H9 (cell line): ENCODE data around the gene MED28. TPM values are rescaled to one million over a fixed set of nuclear protein-coding genes. Genes with fewer than 3 reads are reported as not detected.

ENCODE experiments used
- DNase-seq: peaks from one replicate; pipeline ENCODE4 v3.0.0-alpha.2; 2017
- H2AFZ ChIP-seq: one replicate; pipeline ENCODE4 v1.6.1; 2013; ENCODE audit warnings: mild to moderate bottlenecking, low read length, control low read depth, moderate library complexity
- H2AK5ac ChIP-seq: 2 replicates; pipeline ENCODE4 v1.6.1; 2013; ENCODE audit warnings: low read length, control low read depth, mixed read lengths; ENCODE audit not compliant: insufficient read length
- H2BK120ac ChIP-seq: one replicate; pipeline ENCODE4 v1.6.1; 2013; ENCODE audit warnings: low read depth, mild to moderate bottlenecking, low read length, control low read depth, inconsistent platforms; ENCODE audit not compliant: poor library complexity, severe bottlenecking
- H2BK12ac ChIP-seq: 2 replicates; pipeline ENCODE4 v1.6.1; 2013; ENCODE audit warnings: low read length, control low read depth, mixed read lengths, low read depth; ENCODE audit not compliant: insufficient read length
- H2BK15ac ChIP-seq: 2 replicates; pipeline ENCODE4 v1.6.1; 2013; ENCODE audit warnings: low read depth, low read length, control low read depth
- H2BK20ac ChIP-seq: one replicate; pipeline ENCODE4 v1.6.1; 2013; ENCODE audit warnings: low read depth, mild to moderate bottlenecking, low read length, control low read depth, inconsistent platforms; ENCODE audit not compliant: poor library complexity, severe bottlenecking
- H2BK5ac ChIP-seq: 2 replicates; pipeline ENCODE4 v1.6.1; 2013; ENCODE audit warnings: low read length, control low read depth, mixed read lengths; ENCODE audit not compliant: insufficient read length
- H3K14ac ChIP-seq: 2 replicates; pipeline ENCODE4 v1.6.1; 2013; ENCODE audit warnings: low read length, control low read depth; ENCODE audit not compliant: insufficient read depth
- H3K18ac ChIP-seq: 2 replicates; pipeline ENCODE4 v1.6.1; 2013; ENCODE audit warnings: low read depth, mild to moderate bottlenecking, mixed read lengths, low read length, control low read depth; ENCODE audit not compliant: insufficient read length
- H3K23ac ChIP-seq: 2 replicates; pipeline ENCODE4 v1.6.1; 2013; ENCODE audit warnings: low read length, control low read depth, mixed read lengths, low read depth; ENCODE audit not compliant: insufficient read length
- H3K23me2 ChIP-seq: 2 replicates; pipeline ENCODE4 v1.6.1; 2013; ENCODE audit warnings: low read depth, mild to moderate bottlenecking, mixed read lengths, low read length, control low read depth; ENCODE audit not compliant: insufficient read length, poor library complexity, severe bottlenecking
- H3K27ac ChIP-seq: 2 replicates; pipeline ENCODE4 v1.5.1; 2013; ENCODE audit warnings: low read length, control low read depth, mixed read lengths, low read depth; ENCODE audit not compliant: insufficient read length
- H3K27me3 ChIP-seq: 2 replicates; pipeline ENCODE4 v1.6.1; 2013; ENCODE audit warnings: low read length, control low read depth, inconsistent platforms; ENCODE audit not compliant: insufficient read depth
- H3K4ac ChIP-seq: 2 replicates; pipeline ENCODE4 v1.6.1; 2013; ENCODE audit warnings: low read depth, mild to moderate bottlenecking, control low read depth, inconsistent platforms, low read length, moderate library complexity
- H3K4me1 ChIP-seq: 2 replicates; pipeline ENCODE4 v1.6.1; 2013; ENCODE audit warnings: low read length, control low read depth, inconsistent platforms; ENCODE audit not compliant: insufficient read depth
- H3K4me2 ChIP-seq: 2 replicates; pipeline ENCODE4 v1.6.1; 2013; ENCODE audit warnings: low read length, control low read depth, mixed read lengths; ENCODE audit not compliant: insufficient read length, insufficient read depth
- H3K56ac ChIP-seq: 2 replicates; pipeline ENCODE4 v1.6.1; 2013; ENCODE audit warnings: low read depth, mild to moderate bottlenecking, mixed read lengths, low read length, control low read depth; ENCODE audit not compliant: insufficient read length
- H3K79me1 ChIP-seq: 2 replicates; pipeline ENCODE4 v1.6.1; 2013; ENCODE audit warnings: low read depth, mild to moderate bottlenecking, moderate library complexity, low read length, control low read depth, inconsistent platforms; ENCODE audit not compliant: insufficient read depth, poor library complexity, severe bottlenecking
- H3K79me2 ChIP-seq: 2 replicates; pipeline ENCODE4 v1.6.1; 2013; ENCODE audit warnings: low read length, control low read depth, inconsistent platforms; ENCODE audit not compliant: insufficient read depth
- H3K9ac ChIP-seq: 2 replicates; pipeline ENCODE4 v1.6.1; 2013; ENCODE audit warnings: low read length, control low read depth, mixed read lengths; ENCODE audit not compliant: insufficient read length; ENCODE audit errors: extremely low read depth
- H3K9me3 ChIP-seq: one replicate; pipeline ENCODE4 v1.6.1; 2013; ENCODE audit warnings: low read depth, low read length, inconsistent platforms; ENCODE audit not compliant: control insufficient read depth
- H3T11ph ChIP-seq: one replicate; pipeline ENCODE4 v1.6.1; 2013; ENCODE audit warnings: mild to moderate bottlenecking, low read length, control low read depth, inconsistent platforms
- H4K20me1 ChIP-seq: one replicate; pipeline ENCODE4 v1.6.1; 2013; ENCODE audit not compliant: control insufficient read depth, insufficient read length, insufficient read depth
- H4K5ac ChIP-seq: 2 replicates; pipeline ENCODE4 v1.6.1; 2013; ENCODE audit warnings: low read depth, mild to moderate bottlenecking, mixed read lengths, low read length, control low read depth; ENCODE audit not compliant: insufficient read length
- H4K8ac ChIP-seq: replicated peaks from 2 replicates; pipeline ENCODE4 v1.6.1; 2013; ENCODE audit warnings: low read length, control low read depth, mixed read lengths, low read depth; ENCODE audit not compliant: insufficient read length
- H4K91ac ChIP-seq: 2 replicates; pipeline ENCODE4 v1.6.1; 2013; ENCODE audit warnings: low read depth, mild to moderate bottlenecking, moderate library complexity, mixed read lengths, low read length, control low read depth; ENCODE audit not compliant: insufficient read length
- H3K27ac Mint-ChIP-seq, 3 experiments: 2 replicates in 2 of 3; 3 replicates in 1 of 3; pipeline ENCODE4 v1.8.0; 2020 to 2021; ENCODE audit warnings: mixed read lengths in 3 of 3, mild to moderate bottlenecking in 1 of 3, moderate library complexity in 1 of 3
- H3K27me3 Mint-ChIP-seq: 2 replicates; pipeline ENCODE4 v1.8.0; 2021; ENCODE audit warnings: low read depth, mild to moderate bottlenecking, moderate library complexity, mixed read lengths
- H3K36me3 Mint-ChIP-seq, 3 experiments: 2 replicates in 2 of 3; 3 replicates in 1 of 3; pipeline ENCODE4 v1.8.0; 2020 to 2021; ENCODE audit warnings: low read depth in 3 of 3, mixed read lengths in 3 of 3; ENCODE audit not compliant: insufficient read depth in 1 of 3
- H3K4me1 Mint-ChIP-seq, 2 experiments: 2 replicates each; pipeline ENCODE4 v1.8.0; 2020; ENCODE audit warnings: mixed read lengths in 2 of 2
- H3K4me3 Mint-ChIP-seq, 2 experiments: 2 replicates in 1 of 2; 3 replicates in 1 of 2; pipeline ENCODE4 v1.8.0; 2020 to 2021; ENCODE audit warnings: mild to moderate bottlenecking in 2 of 2, mixed read lengths in 2 of 2, moderate library complexity in 1 of 2
- H3K9me3 Mint-ChIP-seq, 2 experiments: 2 replicates in 1 of 2; 3 replicates in 1 of 2; pipeline ENCODE4 v1.8.0; 2020; ENCODE audit warnings: mild to moderate bottlenecking in 2 of 2, mixed read lengths in 2 of 2, moderate library complexity in 1 of 2
- total RNA-seq: library from RNA; stranded (reverse); gene quantifications from 2 replicates; pipeline ENCODE4 v1.2.1, GENCODE V29; 2021
- TF ChIP-seq, protein P1 (sequence below): fragments of 200-600 bp; sonication (generic); conservative IDR thresholded peaks from 3 replicates; pipeline ENCODE4 v1.8.0; 2021; ENCODE audit warnings: antibody characterized with exemption, mild to moderate bottlenecking

The MED28 gene
- total RNA-seq, 1 experiment from 2014 or later: 90.4 TPM

- no peak overlapping the region for H3T11ph ChIP-seq
- no peak overlapping the region for H3K56ac ChIP-seq
- no peak overlapping the region for H2AFZ ChIP-seq
- TF ChIP-seq, protein P1, sequence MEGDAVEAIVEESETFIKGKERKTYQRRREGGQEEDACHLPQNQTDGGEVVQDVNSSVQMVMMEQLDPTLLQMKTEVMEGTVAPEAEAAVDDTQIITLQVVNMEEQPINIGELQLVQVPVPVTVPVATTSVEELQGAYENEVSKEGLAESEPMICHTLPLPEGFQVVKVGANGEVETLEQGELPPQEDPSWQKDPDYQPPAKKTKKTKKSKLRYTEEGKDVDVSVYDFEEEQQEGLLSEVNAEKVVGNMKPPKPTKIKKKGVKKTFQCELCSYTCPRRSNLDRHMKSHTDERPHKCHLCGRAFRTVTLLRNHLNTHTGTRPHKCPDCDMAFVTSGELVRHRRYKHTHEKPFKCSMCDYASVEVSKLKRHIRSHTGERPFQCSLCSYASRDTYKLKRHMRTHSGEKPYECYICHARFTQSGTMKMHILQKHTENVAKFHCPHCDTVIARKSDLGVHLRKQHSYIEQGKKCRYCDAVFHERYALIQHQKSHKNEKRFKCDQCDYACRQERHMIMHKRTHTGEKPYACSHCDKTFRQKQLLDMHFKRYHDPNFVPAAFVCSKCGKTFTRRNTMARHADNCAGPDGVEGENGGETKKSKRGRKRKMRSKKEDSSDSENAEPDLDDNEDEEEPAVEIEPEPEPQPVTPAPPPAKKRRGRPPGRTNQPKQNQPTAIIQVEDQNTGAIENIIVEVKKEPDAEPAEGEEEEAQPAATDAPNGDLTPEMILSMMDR: no peak
- no peak overlapping the region for H3K9ac ChIP-seq
- no peak overlapping the region for H2BK120ac ChIP-seq
- no peaks in the 10 kb centered on the region; a peak in 1 of 7 replicates for H3K36me3 Mint-ChIP-seq
- no peaks in the 10 kb centered on the region for H4K20me1 ChIP-seq
- H3K79me2 ChIP-seq: no peaks in the 10 kb centered on the region
- no peaks in the 10 kb centered on the region for H3K79me1 ChIP-seq
- H2BK20ac ChIP-seq: no peak overlapping the region
- no peak overlapping the region for H4K91ac ChIP-seq
- no peak overlapping the region for H3K23ac ChIP-seq
- peaks cover 5% of the 10 kb centered on the region in 2 experiments; a peak in 3 of 4 replicates for H3K4me1 Mint-ChIP-seq
- no peak overlapping the region for H2BK12ac ChIP-seq
- peaks cover 8 to 9% of the 10 kb centered on the region in 2 experiments; a peak in 3 of 5 replicates for H3K9me3 Mint-ChIP-seq
- H3K4me1 ChIP-seq: no peaks in the 10 kb centered on the region; the same call in 1 of the 2 replicates
- H3K4me2 ChIP-seq: no peak overlapping the region
- no peaks in the 10 kb centered on the region for H3K27me3 ChIP-seq
- no peak for DNase-seq
- no peak overlapping the region for H2AK5ac ChIP-seq
- no peak overlapping the region for H3K14ac ChIP-seq
- no peaks in the 10 kb centered on the region for H3K9me3 ChIP-seq
- peaks cover 4% of the 10 kb centered on the region for H3K27me3 Mint-ChIP-seq
- H4K5ac ChIP-seq: no peak overlapping the region
- H3K4me3 Mint-ChIP-seq: no peak overlapping the region
- H3K23me2 ChIP-seq: no peaks in the 10 kb centered on the region
- no peak overlapping the region for H4K8ac ChIP-seq
- no peak overlapping the region for H3K4ac ChIP-seq
- H2BK5ac ChIP-seq: no peak overlapping the region
- H2BK15ac ChIP-seq: no peak overlapping the region
- H3K27ac ChIP-seq: no peak overlapping the region
- H3K27ac Mint-ChIP-seq: no peak overlapping the region
- H3K18ac ChIP-seq: no peak overlapping the region
These were observed 56.0 kb downstream of the MED28 start for GRCh38 chr4:17670423-17670822.
